H1 (cell line): ENCODE data around the gene BPIFB3. TPM values are rescaled to one million over a fixed set of nuclear protein-coding genes. Genes with fewer than 3 reads are reported as not detected.

Experiments
- BACH1 ChIP-seq: IDR thresholded peaks from 2 replicates; pipeline ENCODE4 v1.6.1; 2012; ENCODE audit warnings: low read length, improper control_type of control experiment
- polyA plus RNA-seq, 7 experiments: library from polyadenylated mRNA; depleted of rRNA in 3 of 7; stranded (reverse) in 5 of 7; unstranded in 2 of 7; fragments of >200 nt in 5 of 7; fragments of 200-250 nt in 2 of 7; gene quantifications; 1 replicate in 5 of 7; 2 replicates in 1 of 7; 4 replicates in 1 of 7; pipeline versions ENCODE4 v1.2.1 to v1.2.3, GENCODE V29; 2011 to 2013; ENCODE audit warnings: missing spikeins in 2 of 7, mixed read lengths in 2 of 7
- total RNA-seq: library from RNA; stranded (reverse); fragmentation: NEBNext Ultra II Directional; extraction: Animal tissue kit (Norgen Biotek cat#: 25700); gene quantifications from 2 replicates; pipeline ENCODE4 v1.2.1, GENCODE V29; 2021

Gene BPIFB3
- total and polyA plus RNA-seq, 2 of the 8 experiments (the other 6 are each of a cell fraction or from before 2014, with no cell fraction given): not detected

DNA sequence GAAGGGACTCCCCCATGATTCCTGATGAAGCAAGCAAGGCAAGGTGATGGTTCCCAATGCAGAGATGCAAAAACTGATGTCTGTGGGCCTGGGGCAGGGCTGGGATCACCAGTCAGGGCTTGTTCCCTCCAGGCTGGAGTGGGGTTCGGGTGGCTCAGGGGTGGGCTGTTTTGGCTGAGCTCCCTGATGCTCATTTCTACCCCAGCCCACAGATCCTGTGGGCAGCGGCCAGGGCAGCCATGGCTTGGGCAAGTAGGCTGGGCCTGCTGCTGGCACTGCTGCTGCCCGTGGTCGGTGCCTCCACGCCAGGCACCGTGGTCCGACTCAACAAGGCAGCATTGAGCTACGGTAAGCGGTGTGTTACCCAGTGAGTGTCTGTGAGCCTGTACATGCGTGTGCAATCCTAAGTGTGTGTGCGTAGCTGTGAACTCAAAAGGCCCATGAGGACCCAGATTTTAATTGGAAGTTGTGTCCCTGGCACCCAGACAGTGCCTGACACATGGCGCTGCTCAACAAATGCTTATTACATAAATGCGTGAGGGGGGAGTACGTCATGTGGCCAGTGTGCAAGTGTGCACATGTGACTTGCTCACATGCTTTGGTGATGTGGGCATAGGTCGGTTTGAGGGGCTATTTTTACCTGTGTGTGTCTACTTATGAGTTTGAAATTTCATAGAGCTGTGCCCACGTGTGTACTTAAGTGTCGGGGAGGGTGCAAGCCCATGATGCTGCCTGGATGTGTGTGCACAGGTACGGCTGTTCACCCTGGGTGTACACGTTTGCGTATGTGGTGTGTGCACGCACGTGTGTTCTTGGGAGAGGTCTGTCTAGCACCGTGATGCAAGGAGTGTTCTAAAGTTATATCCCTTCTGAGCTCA, 45.1 kb upstream of the BPIFB3 start (continued):
- no peak for TF ChIP-seq BACH1
- TF ChIP-seq, all 59 proteins: peak for 0
